Gastrocnemius medialis (tissue), 4 donors: ENCODE data around the gene CAMSAP1. TPM values are rescaled to one million over a fixed set of nuclear protein-coding genes. Genes with fewer than 3 reads are reported as not detected.
"Not testable (repeated sequence)": the region's sequence is repeated elsewhere in the genome, so short reads cannot be mapped to it uniquely, and the experiment has no call there.

ENCODE experiments used
- ATAC-seq, 2 donors: fragments of 150-250 bp; one replicate each; pipeline ENCODE4 v1.9.1; 2016
- DNase-seq, 2 donors: peaks; one replicate each; pipeline ENCODE4 v3.0.0-alpha.2; 2019
- H3K27ac ChIP-seq, 4 donors: fragments of 200-600 bp; sonication (generic); 1 replicate in 1 of 4; 2 replicates in 3 of 4; pipeline ENCODE4 v1.5.1; 2016 to 2018; ENCODE audit warnings: mild to moderate bottlenecking in 2 of 4, moderate library complexity in 1 of 4
- H3K27me3 ChIP-seq, 3 donors: fragments of 200-600 bp; sonication (generic) in 2 of 3; 1 replicate in 1 of 3; 2 replicates in 2 of 3; pipeline versions ENCODE4 v1.5.1 to v1.6.0; 2016 to 2019; ENCODE audit warnings: mild to moderate bottlenecking in 1 of 3, moderate library complexity in 1 of 3
- H3K36me3 ChIP-seq, 2 donors: fragments of 200-600 bp; sonication (generic) in 1 of 2; one replicate each; pipeline ENCODE4 v1.5.1; 2017 to 2018
- H3K4me1 ChIP-seq, 2 donors: fragments of 200-600 bp; sonication (generic) in 1 of 2; one replicate each; pipeline ENCODE4 v1.5.1; 2016 to 2017; ENCODE audit warnings: mild to moderate bottlenecking in 2 of 2
- H3K4me3 ChIP-seq, 4 donors: fragments of 200-600 bp; sonication (generic) in 3 of 4; 1 replicate in 1 of 4; 2 replicates in 3 of 4; pipeline ENCODE4 v1.5.1; 2016 to 2019; ENCODE audit warnings: mild to moderate bottlenecking in 2 of 4
- H3K9me3 ChIP-seq, 3 donors: fragments of 200-600 bp; sonication (generic) in 2 of 3; 1 replicate in 1 of 3; 2 replicates in 2 of 3; pipeline ENCODE4 v1.5.1; 2016 to 2019
- POLR2A ChIP-seq, 2 donors: fragments of 450-650 bp; IDR thresholded peaks; one replicate each; pipeline ENCODE4 v1.6.1; 2017; ENCODE audit warnings: antibody characterized with exemption in 2 of 2, mild to moderate bottlenecking in 2 of 2, moderate library complexity in 2 of 2
- in situ Hi-C, 4 donors: fragments of 200-750 bp; cut with MboI; loops; one replicate each; pipeline versions ENCODE4 v1.15.0 to v1.8.0; 2017; ENCODE audit warnings: low sequenced_read_pairs in 4 of 4
- intact Hi-C: fragments of 100-400 bp; cut with DNase I; formaldehyde crosslinking; loops from one replicate; pipeline ENCODE4 v1.15.1; 2023; ENCODE audit warnings: low total_unique reads
- total RNA-seq, 4 donors: library from RNA; depleted of rRNA; stranded (reverse); fragments of >200 nt; gene quantifications; one replicate each; pipeline versions ENCODE4 v1.1.0 to v1.2.3, GENCODE V29; 2016
- TF ChIP-seq, protein P1 (sequence below), 5 experiments: fragments of 450-650 bp in 3 of 5; fragments of 200-600 bp in 2 of 5; sonication (generic) in 2 of 5; IDR thresholded peaks in 4 of 5; conservative IDR thresholded peaks in 1 of 5; 1 replicate in 4 of 5; 2 replicates in 1 of 5; pipeline ENCODE4 v1.5.1; 2016 to 2019; ENCODE audit warnings: antibody characterized with exemption in 5 of 5, mild to moderate bottlenecking in 3 of 5, moderate library complexity in 3 of 5

Gene CAMSAP1
- total RNA-seq, 4 donors from 2014 or later, result 54.8 to 94.9 (median 82.9) TPM

DNA sequence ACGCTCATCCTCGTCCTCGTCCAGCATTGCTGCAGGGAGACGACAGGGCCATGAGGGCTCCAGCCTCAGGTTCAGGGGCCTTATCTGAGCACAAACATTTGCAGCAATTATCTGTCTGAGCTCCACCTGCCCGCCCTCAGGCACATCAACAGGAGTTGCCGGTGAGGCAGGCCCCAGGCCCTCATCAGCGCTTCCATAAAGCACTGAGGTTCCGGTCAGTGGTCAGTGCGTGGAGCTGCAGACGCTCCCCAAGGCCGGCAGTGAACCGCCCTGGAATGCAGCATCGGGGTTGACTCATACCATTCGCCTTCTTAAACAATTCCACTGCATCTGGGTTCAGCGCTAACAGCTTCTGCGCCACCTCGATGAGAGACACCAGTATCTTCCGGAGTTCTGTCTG, 38.6 kb upstream of the CAMSAP1 start:
- ATAC-seq (no peak), DNase-seq (no peak)
- in situ Hi-C loops (no loop called here), intact Hi-C loops (loop anchor here (2.0 kb wide), 1 partner anchor 19 kb away; no protein-coding TSS in a partner anchor)
- peaks cover 66 to 74% of the 10 kb centered on the region in 2 donors for H3K4me1 ChIP-seq
- H3K9me3 ChIP-seq, result no peaks in the 10 kb centered on the region
- peak overlapping the region; percentile 97 to 100 (median 100) for H3K27ac ChIP-seq
- peaks cover 3 to 67% of the 10 kb centered on the region in 2 donors for H3K36me3 ChIP-seq
- H3K27me3 ChIP-seq, result no peaks in the 10 kb centered on the region
- TF ChIP-seq POLR2A (IDR thresholded peaks at IDR 0.05), result no peak
- TF ChIP-seq, protein P1, sequence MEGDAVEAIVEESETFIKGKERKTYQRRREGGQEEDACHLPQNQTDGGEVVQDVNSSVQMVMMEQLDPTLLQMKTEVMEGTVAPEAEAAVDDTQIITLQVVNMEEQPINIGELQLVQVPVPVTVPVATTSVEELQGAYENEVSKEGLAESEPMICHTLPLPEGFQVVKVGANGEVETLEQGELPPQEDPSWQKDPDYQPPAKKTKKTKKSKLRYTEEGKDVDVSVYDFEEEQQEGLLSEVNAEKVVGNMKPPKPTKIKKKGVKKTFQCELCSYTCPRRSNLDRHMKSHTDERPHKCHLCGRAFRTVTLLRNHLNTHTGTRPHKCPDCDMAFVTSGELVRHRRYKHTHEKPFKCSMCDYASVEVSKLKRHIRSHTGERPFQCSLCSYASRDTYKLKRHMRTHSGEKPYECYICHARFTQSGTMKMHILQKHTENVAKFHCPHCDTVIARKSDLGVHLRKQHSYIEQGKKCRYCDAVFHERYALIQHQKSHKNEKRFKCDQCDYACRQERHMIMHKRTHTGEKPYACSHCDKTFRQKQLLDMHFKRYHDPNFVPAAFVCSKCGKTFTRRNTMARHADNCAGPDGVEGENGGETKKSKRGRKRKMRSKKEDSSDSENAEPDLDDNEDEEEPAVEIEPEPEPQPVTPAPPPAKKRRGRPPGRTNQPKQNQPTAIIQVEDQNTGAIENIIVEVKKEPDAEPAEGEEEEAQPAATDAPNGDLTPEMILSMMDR (IDR thresholded peaks at IDR 0.05 in 4 of 5, conservative IDR thresholded peaks at IDR 0.05 in 1 of 5), result no peak
- H3K4me3 ChIP-seq, result no peak overlapping the region

DNA sequence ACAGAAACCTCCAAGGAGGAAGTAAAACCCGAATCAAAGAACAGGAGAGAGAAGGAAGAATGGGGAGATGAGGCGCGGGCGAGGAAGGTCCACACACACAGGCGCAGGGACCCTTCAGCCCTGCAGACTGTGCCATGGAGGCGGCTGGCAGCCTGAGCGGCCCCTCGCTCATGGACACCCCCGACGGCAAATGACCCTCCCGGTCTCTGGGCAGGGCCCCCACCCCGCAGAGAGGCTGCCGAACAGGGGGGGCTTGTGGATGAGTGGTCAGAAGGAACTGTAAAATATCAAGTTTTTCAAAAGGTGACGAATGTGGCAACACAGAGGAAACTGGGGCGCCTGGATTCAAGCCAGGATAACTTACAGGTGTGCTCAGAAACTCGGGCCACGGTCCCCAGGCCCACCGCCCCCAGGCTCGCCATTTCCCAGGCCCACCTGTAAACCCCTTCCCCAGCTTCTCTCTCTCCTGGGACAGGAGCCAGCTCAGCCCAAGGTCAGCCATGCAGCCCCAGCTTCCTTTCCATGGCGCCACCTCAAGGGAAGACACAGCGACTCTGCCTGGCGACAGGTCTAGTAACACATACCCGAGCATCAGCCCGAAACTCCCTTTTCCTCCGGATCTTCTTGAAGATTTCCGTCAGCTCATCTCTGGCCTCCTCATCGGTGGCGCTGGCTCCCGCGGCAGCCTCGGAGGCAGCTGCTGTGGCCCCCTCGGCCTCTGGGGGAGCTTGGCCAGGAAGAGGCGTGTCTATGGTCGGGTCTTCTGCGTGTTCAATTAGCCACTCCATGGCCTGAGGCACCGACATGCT, 37.3 kb upstream of the CAMSAP1 start:
- no peak for DNase-seq
- H3K36me3 ChIP-seq, result peaks cover 3 to 63% of the 10 kb centered on the region in 2 donors
- H3K4me3 ChIP-seq, result no peak overlapping the region
- H3K9me3 ChIP-seq, result no peaks in the 10 kb centered on the region
- H3K27me3 ChIP-seq, result no peaks in the 10 kb centered on the region
- TF ChIP-seq, protein P1 (IDR thresholded peaks at IDR 0.05 in 4 of 5, conservative IDR thresholded peaks at IDR 0.05 in 1 of 5), result no peak
- TF ChIP-seq POLR2A (IDR thresholded peaks at IDR 0.05), result no peak
- ATAC-seq, result no peak
- in situ Hi-C loops (no loop called here), intact Hi-C loops (no loop called here)
- H3K4me1 ChIP-seq, result peaks cover 52 to 64% of the 10 kb centered on the region in 2 donors
- peak overlapping the region; percentile 97 to 100 (median 100) for H3K27ac ChIP-seq

GRCh38 chr9:135943604-135944003, 36.3 kb upstream of the CAMSAP1 start:
- DNase-seq, H3K9me3 ChIP-seq, intact Hi-C loops, H3K27me3 ChIP-seq, H3K4me3 ChIP-seq, ATAC-seq, in situ Hi-C loops: not testable (repeated sequence)
- peaks cover 3 to 73% of the 10 kb centered on the region in 2 donors for H3K36me3 ChIP-seq
- H3K4me1 ChIP-seq, result peaks cover 42 to 53% of the 10 kb centered on the region in 2 donors
- peak overlapping the region; percentile 97 to 100 (median 100) for H3K27ac ChIP-seq

DNA sequence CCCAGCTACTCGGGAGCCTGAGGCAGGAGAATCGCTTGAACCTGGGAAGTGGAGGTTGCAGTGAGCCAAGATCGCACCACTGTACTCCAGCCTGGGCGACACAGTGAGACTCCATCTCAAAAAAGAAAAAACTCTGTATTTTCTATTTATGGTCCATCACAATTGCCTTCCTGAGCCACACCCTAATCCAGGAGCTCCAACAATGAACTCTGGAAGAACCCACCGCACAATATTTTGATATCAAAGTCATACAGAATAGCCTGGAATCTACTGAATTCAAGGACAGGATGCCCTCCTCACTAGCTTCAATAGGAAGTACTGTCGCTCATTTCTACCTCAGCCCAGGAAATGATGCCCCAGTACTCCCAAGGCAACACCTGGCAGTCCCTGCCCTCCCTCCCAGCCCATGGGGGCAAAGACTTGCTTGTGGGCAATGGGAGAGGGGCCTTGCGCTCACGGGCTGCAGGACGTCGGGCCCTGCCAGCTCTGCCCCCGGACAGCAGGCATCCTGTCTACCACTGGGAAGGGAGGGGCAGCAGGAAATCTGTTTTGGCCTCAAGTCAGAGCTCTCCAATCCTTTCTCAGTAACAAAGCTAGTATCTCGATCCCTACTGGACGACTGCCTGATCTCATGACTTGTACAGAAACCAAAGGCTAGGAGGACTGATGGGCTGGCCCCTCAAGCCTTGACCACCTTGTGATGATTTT, 34.1 kb upstream of the CAMSAP1 start:
- Histone ChIP-seq H3K4me3 (no peak overlapping the region), H3K9me3 (no peaks in the 10 kb centered on the region), H3K27me3 (no peaks in the 10 kb centered on the region), H3K27ac (peak overlapping the region; percentile 97 to 100 (median 100)), H3K4me1 (peaks cover 20 to 35% of the 10 kb centered on the region in 2 donors), H3K36me3 (peaks cover 3 to 77% of the 10 kb centered on the region in 2 donors)
- intact Hi-C loops, result no loop called here
- ATAC-seq (no peak), DNase-seq (no peak)
- in situ Hi-C loops, result no loop called here
- TF ChIP-seq, protein P1 (IDR thresholded peaks at IDR 0.05 in 4 of 5, conservative IDR thresholded peaks at IDR 0.05 in 1 of 5), result no peak
- TF ChIP-seq POLR2A (IDR thresholded peaks at IDR 0.05), result no peak
